Mammary epithelial cell (primary cell): Measurements from ENCODE around the gene CD68.

ENCODE experiments used
- EZH2 ChIP-seq: IDR thresholded peaks from 2 replicates; pipeline ENCODE4 v1.6.1; 2012; ENCODE audit warnings: low read length, inconsistent platforms, borderline replicate concordance
- TF ChIP-seq, protein P1 (sequence below), 2 donors: IDR thresholded peaks in 1 of 2; conservative IDR thresholded peaks in 1 of 2; 2 replicates each; pipeline ENCODE4 v1.5.1; 2011 to 2012; ENCODE audit warnings: inconsistent platforms in 2 of 2, low read length in 2 of 2, mild to moderate bottlenecking in 2 of 2, control low read depth in 1 of 2, low read depth in 1 of 2; ENCODE audit not compliant: insufficient read depth in 1 of 2; ENCODE audit errors: extremely low read depth in 1 of 2

DNA sequence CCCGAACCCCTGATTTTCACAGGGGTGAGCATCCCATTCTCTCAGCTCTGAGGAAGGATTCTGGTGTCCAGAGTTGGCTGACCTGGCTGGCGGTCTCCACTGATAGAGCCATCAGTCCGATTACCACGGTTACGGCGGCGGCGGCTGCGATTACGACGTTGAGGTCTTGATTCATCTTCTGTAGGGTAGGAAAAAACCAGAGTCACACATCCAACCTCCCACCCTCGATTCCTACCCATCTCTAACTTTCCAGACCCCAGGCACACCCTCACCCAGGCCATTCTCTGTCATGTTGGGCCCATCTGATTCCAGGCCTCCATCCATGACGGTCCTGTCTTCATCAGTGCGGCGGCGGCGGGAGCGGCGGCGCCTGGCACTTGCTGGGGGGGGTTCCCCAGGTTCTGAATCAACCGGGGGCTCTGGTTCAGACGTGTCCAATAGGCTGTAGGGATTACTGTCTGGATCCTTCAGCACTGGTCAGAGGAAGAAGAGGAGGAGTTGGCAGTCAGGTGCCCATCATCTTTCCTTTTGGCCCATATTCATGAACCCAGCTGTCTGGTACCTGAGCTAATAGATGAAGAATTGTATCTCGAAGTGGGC, 13.1 kb downstream of the CD68 start:
- TF ChIP-seq, protein P1, sequence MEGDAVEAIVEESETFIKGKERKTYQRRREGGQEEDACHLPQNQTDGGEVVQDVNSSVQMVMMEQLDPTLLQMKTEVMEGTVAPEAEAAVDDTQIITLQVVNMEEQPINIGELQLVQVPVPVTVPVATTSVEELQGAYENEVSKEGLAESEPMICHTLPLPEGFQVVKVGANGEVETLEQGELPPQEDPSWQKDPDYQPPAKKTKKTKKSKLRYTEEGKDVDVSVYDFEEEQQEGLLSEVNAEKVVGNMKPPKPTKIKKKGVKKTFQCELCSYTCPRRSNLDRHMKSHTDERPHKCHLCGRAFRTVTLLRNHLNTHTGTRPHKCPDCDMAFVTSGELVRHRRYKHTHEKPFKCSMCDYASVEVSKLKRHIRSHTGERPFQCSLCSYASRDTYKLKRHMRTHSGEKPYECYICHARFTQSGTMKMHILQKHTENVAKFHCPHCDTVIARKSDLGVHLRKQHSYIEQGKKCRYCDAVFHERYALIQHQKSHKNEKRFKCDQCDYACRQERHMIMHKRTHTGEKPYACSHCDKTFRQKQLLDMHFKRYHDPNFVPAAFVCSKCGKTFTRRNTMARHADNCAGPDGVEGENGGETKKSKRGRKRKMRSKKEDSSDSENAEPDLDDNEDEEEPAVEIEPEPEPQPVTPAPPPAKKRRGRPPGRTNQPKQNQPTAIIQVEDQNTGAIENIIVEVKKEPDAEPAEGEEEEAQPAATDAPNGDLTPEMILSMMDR (conservative IDR thresholded peaks at IDR 0.05 in 1 of 2, IDR thresholded peaks at IDR 0.05 in 1 of 2; ENCODE audit: extremely low read depth in 1 of 2, insufficient read depth in 1 of 2, low read depth in 1 of 2, low read length in 2 of 2), result no peak
- TF ChIP-seq EZH2, result no peak
